Calu3 (cell line): Measurements from ENCODE around the gene PCGF1. TPM values are rescaled to one million over a fixed set of nuclear protein-coding genes. Genes with fewer than 3 reads are reported as not detected.

Experiments used
- BruUV-seq: library from RNA; stranded (reverse); fragments of 400-500 nt; replicated peaks from 2 replicates; lab custom pipeline; 2021; lab: Mats Ljungman, UMichigan
- CTCF ChIA-PET: fragments of 300-600 bp; sonication (Branson Sonifier 250); formaldehyde crosslinking; loops from one replicate; lab custom pipeline; 2022; ENCODE audit warnings: antibody characterized with exemption; lab: Charles Lee
- DNase-seq: peaks from one replicate; pipeline ENCODE4 v3.0.0; 2022
- H3K27ac Mint-ChIP-seq: one replicate; pipeline ENCODE4 v1.8.0; 2022; ENCODE audit warnings: mixed read lengths; ENCODE audit not compliant: unreplicated experiment
- H3K27me3 Mint-ChIP-seq: one replicate; pipeline ENCODE4 v1.8.0; 2022; ENCODE audit warnings: mixed read lengths; ENCODE audit not compliant: unreplicated experiment
- H3K36me3 Mint-ChIP-seq: one replicate; pipeline ENCODE4 v1.8.0; 2022; ENCODE audit warnings: mild to moderate bottlenecking, moderate library complexity, mixed read lengths; ENCODE audit not compliant: insufficient read depth, unreplicated experiment
- H3K4me1 Mint-ChIP-seq: one replicate; pipeline ENCODE4 v1.8.0; 2022; ENCODE audit warnings: mild to moderate bottlenecking, low read depth, mixed read lengths; ENCODE audit not compliant: unreplicated experiment
- H3K4me3 Mint-ChIP-seq: one replicate; pipeline ENCODE4 v1.8.0; 2022; ENCODE audit warnings: mild to moderate bottlenecking, low read depth, moderate library complexity, mixed read lengths; ENCODE audit not compliant: unreplicated experiment
- H3K9me3 Mint-ChIP-seq: one replicate; pipeline ENCODE4 v1.8.0; 2022; ENCODE audit warnings: low read depth, mixed read lengths; ENCODE audit not compliant: unreplicated experiment
- intact Hi-C: fragments of 100-400 bp; cut with micrococcal nuclease; formaldehyde crosslinking; loops from one replicate; pipeline ENCODE4 v1.10.0; 2022; ENCODE audit not compliant: unreplicated experiment
- total RNA-seq: library from RNA; stranded (reverse); gene quantifications from 2 replicates; pipeline ENCODE4 v1.2.3, GENCODE V29; 2022
- TF ChIP-seq, protein P1 (sequence below): fragments of 200-600 bp; IDR thresholded peaks from one replicate; pipeline ENCODE4 v1.8.0; 2022; ENCODE audit warnings: antibody characterized with exemption; ENCODE audit not compliant: unreplicated experiment

The PCGF1 gene
- total RNA-seq, 1 experiment from 2014 or later, result 25.9 TPM

- no peak for DNase-seq
- H3K4me3 Mint-ChIP-seq, result peak overlapping the region; percentile 58
- H3K9me3 Mint-ChIP-seq, result no peaks in the 10 kb centered on the region
- CTCF ChIA-PET, result interaction anchor here (0.6 kb wide), 1 partner anchor 17 kb away, joined by 8 read pairs; no protein-coding TSS in a partner anchor
- peaks cover 15% of the 10 kb centered on the region for H3K27me3 Mint-ChIP-seq
- TF ChIP-seq, protein P1, sequence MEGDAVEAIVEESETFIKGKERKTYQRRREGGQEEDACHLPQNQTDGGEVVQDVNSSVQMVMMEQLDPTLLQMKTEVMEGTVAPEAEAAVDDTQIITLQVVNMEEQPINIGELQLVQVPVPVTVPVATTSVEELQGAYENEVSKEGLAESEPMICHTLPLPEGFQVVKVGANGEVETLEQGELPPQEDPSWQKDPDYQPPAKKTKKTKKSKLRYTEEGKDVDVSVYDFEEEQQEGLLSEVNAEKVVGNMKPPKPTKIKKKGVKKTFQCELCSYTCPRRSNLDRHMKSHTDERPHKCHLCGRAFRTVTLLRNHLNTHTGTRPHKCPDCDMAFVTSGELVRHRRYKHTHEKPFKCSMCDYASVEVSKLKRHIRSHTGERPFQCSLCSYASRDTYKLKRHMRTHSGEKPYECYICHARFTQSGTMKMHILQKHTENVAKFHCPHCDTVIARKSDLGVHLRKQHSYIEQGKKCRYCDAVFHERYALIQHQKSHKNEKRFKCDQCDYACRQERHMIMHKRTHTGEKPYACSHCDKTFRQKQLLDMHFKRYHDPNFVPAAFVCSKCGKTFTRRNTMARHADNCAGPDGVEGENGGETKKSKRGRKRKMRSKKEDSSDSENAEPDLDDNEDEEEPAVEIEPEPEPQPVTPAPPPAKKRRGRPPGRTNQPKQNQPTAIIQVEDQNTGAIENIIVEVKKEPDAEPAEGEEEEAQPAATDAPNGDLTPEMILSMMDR, result no peak
- BruUV-seq, result no TSS peak
- peaks cover 36% of the 10 kb centered on the region for H3K36me3 Mint-ChIP-seq
- H3K27ac Mint-ChIP-seq, result no peak overlapping the region
- intact Hi-C loops, result no loop called here
- peaks cover 24% of the 10 kb centered on the region for H3K4me1 Mint-ChIP-seq
These were observed 10.3 kb downstream of the PCGF1 start for GRCh38 chr2:74496997-74497776.

GRCh38 chr2:74495440-74495839 is 12.1 kb downstream of the PCGF1 start:
- Mint-ChIP-seq H3K27me3 (peaks cover 15% of the 10 kb centered on the region), H3K27ac (no peak overlapping the region), H3K36me3 (peaks cover 30% of the 10 kb centered on the region), H3K4me1 (peaks cover 11% of the 10 kb centered on the region), H3K9me3 (no peaks in the 10 kb centered on the region), H3K4me3 (no peak overlapping the region)
- intact Hi-C loops, result no loop called here
- BruUV-seq, result no TSS peak
- DNase-seq, result no peak
- CTCF ChIA-PET, result no interaction called here
- TF ChIP-seq, protein P1, result no peak

GRCh38 chr2:74493546-74493945 is 13.9 kb downstream of the PCGF1 start:
- intact Hi-C loops, result no loop called here
- BruUV-seq, result no TSS peak
- Mint-ChIP-seq H3K4me3 (no peak overlapping the region), H3K27ac (no peak overlapping the region), H3K36me3 (peaks cover 23% of the 10 kb centered on the region), H3K27me3 (peaks cover 9% of the 10 kb centered on the region), H3K4me1 (peaks cover 16% of the 10 kb centered on the region), H3K9me3 (no peaks in the 10 kb centered on the region)
- DNase-seq, result no peak
- TF ChIP-seq, protein P1, result no peak
- CTCF ChIA-PET, result no interaction called here

DNA sequence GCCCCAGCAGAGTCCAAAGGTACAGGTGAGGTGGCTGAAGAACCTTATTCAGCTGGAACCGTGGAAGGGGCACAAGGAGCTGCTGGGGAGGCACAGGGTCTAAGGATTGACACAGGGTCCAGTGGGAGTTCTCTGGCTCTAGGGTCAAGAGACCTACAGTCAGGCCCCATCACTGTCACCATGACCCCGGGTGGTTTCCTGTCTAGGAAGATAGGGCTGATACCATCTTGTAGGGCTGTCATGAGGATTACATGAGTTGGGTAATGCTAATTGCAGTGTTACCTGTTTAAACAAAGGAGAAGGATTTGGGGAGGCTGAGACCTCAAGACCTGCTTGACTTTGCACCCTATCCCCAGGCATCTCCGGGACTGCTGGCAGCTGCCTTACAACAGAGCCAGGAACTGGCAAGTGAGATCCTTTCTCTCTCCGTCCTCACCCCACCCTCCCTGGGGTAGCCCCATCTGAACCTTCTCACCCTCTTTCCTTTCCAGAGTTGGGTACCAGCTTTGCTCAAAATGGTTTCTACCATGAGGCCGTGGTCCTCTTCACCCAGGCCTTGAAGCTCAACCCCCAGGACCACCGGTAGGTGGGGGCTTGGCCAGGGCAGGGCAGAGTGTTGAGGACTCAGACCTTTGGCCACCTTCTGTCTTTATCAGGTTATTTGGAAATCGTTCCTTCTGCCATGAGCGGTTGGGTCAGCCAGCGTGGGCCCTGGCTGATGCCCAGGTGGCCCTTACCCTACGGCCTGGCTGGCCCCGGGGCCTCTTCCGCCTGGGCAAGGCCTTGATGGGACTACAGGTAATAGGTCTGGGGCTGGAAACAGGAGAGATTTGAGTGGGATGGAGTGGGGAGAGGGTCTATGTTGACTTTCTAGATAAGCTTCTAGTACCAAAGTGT is 15.6 kb downstream of the PCGF1 start:
- Mint-ChIP-seq H3K4me1 (peaks cover 16% of the 10 kb centered on the region), H3K27ac (no peak overlapping the region), H3K4me3 (no peak overlapping the region), H3K36me3 (peaks cover 11% of the 10 kb centered on the region), H3K27me3 (no peaks in the 10 kb centered on the region), H3K9me3 (no peaks in the 10 kb centered on the region)
- no peak for DNase-seq
- TF ChIP-seq, protein P1, result no peak
- BruUV-seq, result no TSS peak
- CTCF ChIA-PET, result interaction anchor here (0.6 to 1.8 kb wide), 3 partner anchors 11 to 96 kb away, joined by 3 to 6 read pairs (median 5); partner anchors contain the start of gene MRPL53
- intact Hi-C loops, result no loop called here
